ENCODE measurements around the gene CHCHD5. TPM values are rescaled to one million over a fixed set of nuclear protein-coding genes. Genes with fewer than 3 reads are reported as not detected.
"Not testable (repeated sequence)": the region's sequence is repeated elsewhere in the genome, so short reads cannot be mapped to it uniquely, and the experiment has no call there.

Gene CHCHD5
- total RNA-seq, 1 donor from 2014 or later, result 22.7 TPM

DNA sequence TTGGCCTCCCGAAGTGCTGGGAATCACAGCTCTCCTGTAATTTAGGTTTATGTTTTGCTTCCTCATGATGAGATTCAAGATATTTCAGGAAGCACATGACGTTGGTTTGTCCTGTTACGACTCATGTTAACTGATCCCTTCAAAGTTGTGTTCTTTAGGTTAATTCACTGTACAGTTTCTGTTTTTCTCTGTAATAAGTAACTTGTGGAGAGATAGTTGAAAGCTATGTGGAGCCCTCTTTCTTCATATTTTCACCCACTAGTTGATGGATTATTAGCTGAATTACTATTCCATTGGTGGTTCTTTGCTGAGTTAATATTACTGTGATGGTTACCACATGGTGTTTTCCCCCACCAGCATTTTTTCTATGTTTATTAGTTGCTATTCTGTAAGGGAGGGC, 18.3 kb upstream of the CHCHD5 start:
- peaks cover 8% of the 10 kb centered on the region for H3K9me3 Mint-ChIP-seq (ENCODE audit: low read depth)
- H3K4me3 Mint-ChIP-seq (ENCODE audit: unreplicated experiment), result no peak overlapping the region
- no peak for DNase-seq (ENCODE audit: low spot score)
- no peaks in the 10 kb centered on the region for H3K27me3 Mint-ChIP-seq (ENCODE audit: low read depth)
- H3K4me1 Mint-ChIP-seq (ENCODE audit: low read depth), result no peaks in the 10 kb centered on the region
- TF ChIP-seq, protein P1, sequence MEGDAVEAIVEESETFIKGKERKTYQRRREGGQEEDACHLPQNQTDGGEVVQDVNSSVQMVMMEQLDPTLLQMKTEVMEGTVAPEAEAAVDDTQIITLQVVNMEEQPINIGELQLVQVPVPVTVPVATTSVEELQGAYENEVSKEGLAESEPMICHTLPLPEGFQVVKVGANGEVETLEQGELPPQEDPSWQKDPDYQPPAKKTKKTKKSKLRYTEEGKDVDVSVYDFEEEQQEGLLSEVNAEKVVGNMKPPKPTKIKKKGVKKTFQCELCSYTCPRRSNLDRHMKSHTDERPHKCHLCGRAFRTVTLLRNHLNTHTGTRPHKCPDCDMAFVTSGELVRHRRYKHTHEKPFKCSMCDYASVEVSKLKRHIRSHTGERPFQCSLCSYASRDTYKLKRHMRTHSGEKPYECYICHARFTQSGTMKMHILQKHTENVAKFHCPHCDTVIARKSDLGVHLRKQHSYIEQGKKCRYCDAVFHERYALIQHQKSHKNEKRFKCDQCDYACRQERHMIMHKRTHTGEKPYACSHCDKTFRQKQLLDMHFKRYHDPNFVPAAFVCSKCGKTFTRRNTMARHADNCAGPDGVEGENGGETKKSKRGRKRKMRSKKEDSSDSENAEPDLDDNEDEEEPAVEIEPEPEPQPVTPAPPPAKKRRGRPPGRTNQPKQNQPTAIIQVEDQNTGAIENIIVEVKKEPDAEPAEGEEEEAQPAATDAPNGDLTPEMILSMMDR (IDR thresholded peaks at IDR 0.05), result no peak
- no peak overlapping the region for H3K27ac Mint-ChIP-seq (ENCODE audit: unreplicated experiment)
- peaks cover 45% of the 10 kb centered on the region for H3K36me3 Mint-ChIP-seq (ENCODE audit: low read depth)

DNA sequence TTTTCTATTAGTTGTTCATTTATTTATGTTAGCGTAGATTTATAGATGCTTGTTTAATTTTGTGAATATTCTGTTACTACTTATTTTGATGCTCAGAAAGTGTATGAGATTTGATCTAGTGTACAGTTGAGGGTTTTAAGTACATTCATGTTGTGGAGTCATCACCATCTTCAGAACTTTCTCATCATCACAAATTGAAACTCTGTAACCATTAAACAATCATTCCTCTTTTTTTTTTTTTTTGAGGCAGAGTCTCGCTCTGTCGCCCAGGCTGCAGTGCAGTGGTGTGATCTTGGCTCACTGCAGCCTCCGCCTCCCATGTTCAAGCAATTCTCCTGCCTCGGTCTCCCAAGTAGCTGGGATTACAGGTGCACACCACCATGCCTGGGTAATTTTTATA, 17.9 kb upstream of the CHCHD5 start:
- not testable (repeated sequence) for H3K27ac Mint-ChIP-seq (ENCODE audit: unreplicated experiment); H3K4me1 Mint-ChIP-seq (ENCODE audit: low read depth); H3K9me3 Mint-ChIP-seq (ENCODE audit: low read depth); DNase-seq (ENCODE audit: low spot score); H3K4me3 Mint-ChIP-seq (ENCODE audit: unreplicated experiment); H3K27me3 Mint-ChIP-seq (ENCODE audit: low read depth)
- peaks cover 46% of the 10 kb centered on the region for H3K36me3 Mint-ChIP-seq (ENCODE audit: low read depth)

DNA sequence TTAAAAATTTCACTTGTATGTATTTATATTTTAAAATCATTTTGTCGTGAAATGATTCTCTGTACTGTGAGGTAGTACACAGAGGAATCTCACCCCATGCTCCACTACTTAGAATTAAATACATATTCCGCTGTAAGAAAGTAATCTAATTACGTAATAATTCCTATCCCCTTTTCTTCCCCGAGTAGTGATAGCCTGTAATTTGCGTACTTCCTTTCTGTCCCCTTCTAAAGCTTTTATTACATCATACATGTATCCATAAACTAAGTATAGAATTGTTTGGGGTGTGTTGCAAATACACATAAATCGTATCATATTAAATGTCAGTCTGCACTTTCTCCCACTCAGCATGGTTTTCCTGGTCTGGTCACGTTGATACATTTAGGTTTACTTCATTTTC, 12.4 kb upstream of the CHCHD5 start:
- no peak for DNase-seq (ENCODE audit: low spot score)
- H3K36me3 Mint-ChIP-seq (ENCODE audit: low read depth), result peaks cover 64% of the 10 kb centered on the region

DNA sequence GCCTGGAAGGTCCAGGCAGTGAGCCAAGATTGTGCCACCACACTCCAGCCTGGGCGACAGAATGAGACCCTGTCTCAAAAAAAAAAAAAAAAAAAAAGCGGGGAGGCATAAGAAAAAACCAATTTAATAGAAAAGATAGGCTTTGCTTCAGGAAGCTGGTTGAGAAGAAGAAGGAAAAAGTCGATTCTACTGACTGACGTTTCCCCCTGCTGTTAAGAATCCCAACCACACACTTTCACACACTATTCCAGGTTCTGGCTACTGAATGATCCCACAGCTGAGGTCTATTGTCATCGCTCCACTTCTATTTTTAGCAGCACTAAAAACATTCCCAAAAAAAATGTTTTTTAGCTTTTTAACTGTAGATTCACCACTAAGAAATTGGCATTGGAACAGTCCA, 6.7 kb upstream of the CHCHD5 start:
- peaks cover 25% of the 10 kb centered on the region for H3K4me1 Mint-ChIP-seq (ENCODE audit: low read depth)
- H3K4me3 Mint-ChIP-seq (ENCODE audit: unreplicated experiment), result no peak overlapping the region
- H3K9me3 Mint-ChIP-seq (ENCODE audit: low read depth), result no peaks in the 10 kb centered on the region
- H3K36me3 Mint-ChIP-seq (ENCODE audit: low read depth), result peaks cover 21% of the 10 kb centered on the region
- H3K27ac Mint-ChIP-seq (ENCODE audit: unreplicated experiment), result peak overlapping the region; percentile 22
- TF ChIP-seq, protein P1 (IDR thresholded peaks at IDR 0.05), result peak; percentile 72
- DNase-seq (ENCODE audit: low spot score), result no peak
- H3K27me3 Mint-ChIP-seq (ENCODE audit: low read depth), result no peaks in the 10 kb centered on the region

More for the DNA sequence above, 12.4 kb upstream of the CHCHD5 start:
- Mint-ChIP-seq H3K27me3 (ENCODE audit: low read depth) (no peaks in the 10 kb centered on the region), H3K27ac (ENCODE audit: unreplicated experiment) (no peak overlapping the region), H3K4me1 (ENCODE audit: low read depth) (no peaks in the 10 kb centered on the region), H3K4me3 (ENCODE audit: unreplicated experiment) (no peak overlapping the region), H3K9me3 (ENCODE audit: low read depth) (peaks cover 8% of the 10 kb centered on the region)
- TF ChIP-seq, protein P1 (IDR thresholded peaks at IDR 0.05), result no peak

DNA sequence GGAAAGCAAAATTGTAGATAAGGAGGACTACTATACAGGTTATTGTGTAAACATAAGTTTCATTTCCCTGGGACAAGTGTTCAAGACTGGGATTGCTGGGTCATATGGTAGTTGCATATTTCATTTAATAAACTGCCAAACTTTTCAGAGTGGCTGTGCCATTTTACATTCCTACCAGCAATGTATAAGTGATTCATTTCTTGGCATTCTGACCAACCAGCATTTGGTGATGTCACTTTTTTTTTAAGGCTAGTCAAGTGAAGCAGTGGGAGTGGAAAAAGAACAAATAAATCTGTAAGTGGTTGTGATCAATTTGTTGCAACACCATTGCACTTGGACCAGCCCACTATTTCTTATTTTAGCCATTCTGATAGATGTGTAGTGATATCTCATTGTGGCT, 5.2 kb upstream of the CHCHD5 start:
- DNase-seq (ENCODE audit: low spot score), result no peak
- Mint-ChIP-seq H3K4me1 (ENCODE audit: low read depth) (peaks cover 34% of the 10 kb centered on the region), H3K27me3 (ENCODE audit: low read depth) (no peaks in the 10 kb centered on the region), H3K9me3 (ENCODE audit: low read depth) (no peaks in the 10 kb centered on the region), H3K36me3 (ENCODE audit: low read depth) (peaks cover 16% of the 10 kb centered on the region), H3K4me3 (ENCODE audit: unreplicated experiment) (no peak overlapping the region), H3K27ac (ENCODE audit: unreplicated experiment) (no peak overlapping the region)
- TF ChIP-seq, protein P1 (IDR thresholded peaks at IDR 0.05), result peak; percentile 57

DNA sequence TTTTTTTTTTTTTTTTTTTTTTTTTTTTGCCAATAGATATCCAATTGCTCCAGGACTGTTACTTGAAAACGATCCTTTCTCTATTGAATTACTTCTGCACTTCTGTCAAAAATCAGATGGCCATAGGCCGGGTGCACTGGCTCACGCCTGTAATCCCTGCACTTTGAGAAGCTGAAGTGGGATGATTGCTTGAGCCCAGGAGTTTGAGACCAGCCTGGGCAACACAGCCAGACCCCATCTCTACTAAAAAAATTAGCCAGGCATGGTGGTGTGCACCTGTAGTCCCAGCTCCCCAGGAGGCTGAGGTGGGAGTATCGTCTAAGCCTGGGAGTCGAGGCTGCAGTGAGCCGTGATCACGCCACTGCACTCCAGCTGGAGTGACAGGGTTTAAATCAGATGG, 4.3 kb upstream of the CHCHD5 start:
- Mint-ChIP-seq H3K27ac (ENCODE audit: unreplicated experiment) (no peak overlapping the region), H3K9me3 (ENCODE audit: low read depth) (no peaks in the 10 kb centered on the region), H3K27me3 (ENCODE audit: low read depth) (no peaks in the 10 kb centered on the region), H3K4me3 (ENCODE audit: unreplicated experiment) (no peak overlapping the region), H3K4me1 (ENCODE audit: low read depth) (peaks cover 39% of the 10 kb centered on the region), H3K36me3 (ENCODE audit: low read depth) (peaks cover 9% of the 10 kb centered on the region)
- TF ChIP-seq, protein P1 (IDR thresholded peaks at IDR 0.05), result no peak
- no peak for DNase-seq (ENCODE audit: low spot score)

Measured in chondrocyte (in vitro differentiated cells).